Measurements from ENCODE around the gene PCDH12.

The PCDH12 gene

GRCh38 chr5:141966275-141966962 is 8.4 kb upstream of the PCDH12 start:
- DNase-seq, result no peak

DNA sequence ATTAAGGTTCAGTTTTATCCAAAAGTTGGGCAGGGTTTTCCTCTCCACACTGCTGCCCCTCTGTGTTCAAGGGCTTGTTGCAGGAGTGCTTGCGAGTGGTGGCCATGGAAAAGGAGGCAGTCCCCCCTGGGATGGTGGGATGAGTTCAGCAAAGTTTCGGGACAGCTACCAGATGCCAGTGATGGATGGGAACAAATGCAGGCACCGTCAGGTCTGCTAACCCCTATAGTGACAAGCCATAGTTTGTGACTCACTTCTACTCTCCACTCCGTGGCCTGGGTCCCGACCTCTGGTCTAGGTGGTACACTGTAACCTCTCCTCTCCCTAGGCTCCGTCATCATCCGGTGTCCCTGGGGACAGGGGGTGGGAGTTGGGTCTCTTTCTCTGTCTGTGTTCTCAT is 7.1 kb upstream of the PCDH12 start:
- DNase-seq, result peak; percentile 54

GRCh38 chr5:141963701-141964100 is 5.7 kb upstream of the PCDH12 start:
- no peak for DNase-seq

GRCh38 chr5:141961466-141961865 is 3.5 kb upstream of the PCDH12 start:
- no peak for DNase-seq

- DNase-seq, result peak; percentile 92
Observed at GRCh38 chr5:141960449-141961323, 2.7 kb upstream of the PCDH12 start.

- no peak for DNase-seq
Observed at GRCh38 chr5:141960018-141960417, 2.0 kb upstream of the PCDH12 start.

GRCh38 chr5:141958546-141959172 is 657 bp upstream of the PCDH12 start:
- no peak for DNase-seq

DNA sequence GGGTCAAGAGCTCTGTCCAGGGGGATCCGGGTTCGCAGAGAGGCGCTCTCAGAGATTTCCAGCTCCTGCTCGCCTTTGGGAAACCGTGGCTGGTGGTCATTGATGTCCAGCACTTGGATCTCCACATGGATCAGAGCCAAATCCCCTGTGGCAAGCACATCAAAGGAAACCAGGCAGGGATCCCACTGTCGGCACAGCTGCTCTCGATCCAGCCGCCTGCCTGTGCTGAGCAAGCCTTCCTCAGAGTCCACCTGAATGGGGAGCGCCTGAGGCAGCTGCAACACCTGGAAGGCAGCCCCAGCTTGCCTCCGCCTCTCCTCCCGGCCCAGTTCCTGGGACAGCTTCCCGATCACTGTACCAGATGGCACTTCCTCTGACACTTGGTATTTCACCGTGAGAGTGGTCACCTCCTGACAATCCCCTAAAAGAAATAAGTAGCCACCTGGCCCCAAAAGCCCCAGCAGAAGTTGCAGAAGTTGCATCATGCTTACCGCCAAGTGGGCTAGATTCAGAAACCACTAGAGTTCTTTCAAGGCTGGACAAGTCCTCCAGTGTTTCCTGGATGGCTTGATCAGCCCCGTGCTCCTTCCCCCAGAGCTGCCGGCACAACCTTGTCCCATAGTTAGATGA is 520 bp downstream of the PCDH12 start:
- no peak for DNase-seq

GRCh38 chr5:141954194-141954593 is 3.8 kb downstream of the PCDH12 start:
- no peak for DNase-seq

DNA sequence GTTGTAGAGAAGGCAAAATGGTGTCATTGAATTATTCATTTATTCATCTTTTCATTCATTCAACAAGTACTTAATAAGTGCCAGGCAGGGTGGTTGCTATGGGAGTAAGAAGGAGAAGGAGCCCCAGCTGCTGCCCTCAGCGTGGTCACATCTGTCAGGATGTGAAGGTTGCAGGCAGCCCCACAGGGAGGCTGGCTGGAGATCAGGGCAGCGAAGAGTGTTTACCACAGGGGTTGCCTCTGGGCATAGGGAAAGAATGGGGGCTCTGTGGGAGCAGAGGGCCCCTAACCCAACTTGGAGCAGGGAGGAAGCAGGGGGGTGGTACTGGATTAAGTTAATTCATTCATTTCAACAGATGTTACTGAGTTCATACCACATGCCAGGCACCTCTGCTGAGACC is 6.0 kb downstream of the PCDH12 start:
- no peak for DNase-seq

DNA sequence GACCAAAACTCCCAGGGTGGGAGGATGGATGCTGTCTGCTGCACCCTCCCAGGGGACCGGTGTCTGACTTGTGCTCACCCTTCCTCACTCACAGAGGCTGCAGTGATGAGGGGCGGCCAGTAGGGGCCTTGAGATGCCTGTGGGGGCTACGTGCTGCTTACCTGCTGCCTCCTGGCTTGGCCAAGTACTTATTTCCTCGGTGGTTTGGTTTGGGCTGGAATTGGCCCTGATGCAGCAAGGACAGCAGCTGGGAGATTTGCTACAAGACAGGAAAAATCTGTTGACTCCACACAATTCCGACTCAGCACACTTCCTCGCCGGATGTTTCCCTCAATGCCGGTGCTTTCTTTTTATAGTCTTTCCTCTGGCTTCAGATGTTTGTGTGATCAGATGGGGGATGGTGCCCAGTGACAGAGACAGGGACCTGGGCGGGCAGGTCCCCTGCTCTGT is 6.6 kb downstream of the PCDH12 start:
- peak; percentile 84 for DNase-seq

DNA sequence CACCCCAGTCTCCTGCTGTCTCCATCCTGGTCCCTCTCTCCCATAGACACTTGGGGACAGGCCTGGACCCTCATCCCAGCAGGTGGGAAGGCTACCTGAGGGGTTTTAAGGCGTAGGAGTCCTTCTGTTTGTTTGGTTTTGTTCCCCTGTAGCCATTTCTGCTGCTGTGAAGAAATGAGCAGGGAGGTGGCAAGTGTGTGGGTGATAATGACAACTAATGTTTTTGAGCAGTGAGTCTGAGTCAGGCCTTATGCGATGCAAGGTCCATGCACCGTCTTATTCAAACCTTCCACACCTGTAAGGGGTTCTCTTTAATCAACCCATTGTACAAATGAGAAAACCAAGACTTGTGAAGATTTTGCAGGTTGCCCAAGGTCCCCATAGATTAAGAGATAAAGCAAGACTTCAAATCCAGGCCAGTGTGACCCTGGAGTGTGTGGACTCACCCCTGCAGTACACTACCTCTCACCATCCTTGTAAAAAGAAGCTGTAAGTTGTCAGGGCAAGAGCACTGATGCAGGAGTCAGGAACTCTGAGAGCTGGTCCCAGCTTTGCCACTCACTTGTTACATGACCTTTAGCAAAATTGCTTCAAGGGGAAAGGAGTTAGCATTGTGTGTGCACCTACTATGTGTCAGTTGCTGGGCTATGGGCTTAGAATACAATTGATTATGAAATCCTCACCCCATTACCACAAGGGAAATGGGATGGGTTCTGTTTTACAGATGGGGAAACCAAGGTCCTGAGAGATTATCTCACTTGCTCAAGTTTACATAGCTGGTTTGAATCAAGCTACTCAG is 7.6 kb downstream of the PCDH12 start:
- no peak for DNase-seq

DNA sequence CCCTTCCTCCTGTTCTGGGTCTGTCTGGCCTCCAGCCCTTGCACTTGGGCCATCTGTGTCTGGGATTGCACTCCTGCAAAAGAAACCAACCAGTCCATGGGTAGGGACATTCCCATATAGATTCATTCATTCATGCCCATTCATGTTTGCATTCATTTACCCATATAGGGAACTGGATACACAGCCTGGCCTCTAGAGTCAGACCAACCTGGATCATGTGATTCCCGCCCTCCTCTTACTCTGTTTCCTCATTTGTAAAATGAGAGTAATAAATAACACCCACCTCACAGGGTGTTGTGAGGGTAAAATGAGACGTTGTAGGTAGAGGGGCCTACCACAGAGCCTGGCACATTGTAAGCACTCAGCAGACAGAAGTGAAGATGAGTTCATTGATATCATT is 8.5 kb downstream of the PCDH12 start:
- no peak for DNase-seq

- DNase-seq, result no peak
Observed at GRCh38 chr5:141948812-141949211, 9.2 kb downstream of the PCDH12 start.

DNA sequence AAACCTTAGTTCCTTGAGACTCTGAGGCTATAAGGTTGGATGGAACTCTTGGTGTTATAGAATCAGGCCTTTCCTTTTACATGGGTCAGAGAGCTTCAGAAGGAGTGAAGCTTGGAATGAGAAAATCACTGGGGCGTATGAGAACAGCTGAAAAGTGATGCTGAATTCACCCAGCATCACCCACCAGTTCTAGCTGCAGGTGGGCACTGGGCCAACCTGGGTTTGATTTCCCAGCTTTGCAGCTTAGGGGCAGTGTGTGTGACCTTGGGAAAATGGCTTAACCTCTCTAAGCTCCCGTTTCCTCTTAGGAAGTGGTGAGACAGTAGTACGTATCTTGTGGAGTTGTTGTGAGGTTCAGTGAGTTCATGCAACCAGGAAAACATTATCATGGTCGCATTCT is 10.7 kb downstream of the PCDH12 start:
- DNase-seq, result no peak

DNA sequence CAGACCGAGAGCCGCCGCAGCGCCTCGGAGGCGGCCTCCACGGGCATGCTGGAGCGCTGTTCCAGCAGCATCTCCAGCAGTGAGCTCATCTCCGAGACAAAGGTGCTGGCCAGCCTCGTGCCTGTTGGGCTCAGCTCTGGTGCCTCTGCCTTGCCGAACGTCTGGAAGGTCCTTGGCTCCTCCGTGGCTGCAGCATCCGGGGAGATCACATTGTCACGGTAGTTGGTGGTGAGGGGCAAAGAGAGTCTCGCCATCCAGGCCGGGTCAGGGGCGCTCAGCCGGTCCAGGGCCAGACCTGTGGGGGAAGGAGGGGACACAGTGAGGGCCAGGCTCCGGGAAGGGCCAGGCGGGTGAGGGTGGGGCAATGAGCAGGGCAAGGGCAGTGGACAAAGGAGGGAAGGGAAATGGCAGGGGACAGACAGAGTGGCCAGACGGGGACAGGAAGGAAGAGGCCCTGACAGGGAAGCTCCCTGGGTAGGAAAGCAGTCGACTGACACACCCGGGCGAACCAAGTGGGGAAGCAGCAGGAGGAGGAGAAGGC is 12.4 kb downstream of the PCDH12 start:
- DNase-seq, result peak; percentile 67

GRCh38 chr5:141944076-141944475 is 13.9 kb downstream of the PCDH12 start:
- no peak for DNase-seq

DNA sequence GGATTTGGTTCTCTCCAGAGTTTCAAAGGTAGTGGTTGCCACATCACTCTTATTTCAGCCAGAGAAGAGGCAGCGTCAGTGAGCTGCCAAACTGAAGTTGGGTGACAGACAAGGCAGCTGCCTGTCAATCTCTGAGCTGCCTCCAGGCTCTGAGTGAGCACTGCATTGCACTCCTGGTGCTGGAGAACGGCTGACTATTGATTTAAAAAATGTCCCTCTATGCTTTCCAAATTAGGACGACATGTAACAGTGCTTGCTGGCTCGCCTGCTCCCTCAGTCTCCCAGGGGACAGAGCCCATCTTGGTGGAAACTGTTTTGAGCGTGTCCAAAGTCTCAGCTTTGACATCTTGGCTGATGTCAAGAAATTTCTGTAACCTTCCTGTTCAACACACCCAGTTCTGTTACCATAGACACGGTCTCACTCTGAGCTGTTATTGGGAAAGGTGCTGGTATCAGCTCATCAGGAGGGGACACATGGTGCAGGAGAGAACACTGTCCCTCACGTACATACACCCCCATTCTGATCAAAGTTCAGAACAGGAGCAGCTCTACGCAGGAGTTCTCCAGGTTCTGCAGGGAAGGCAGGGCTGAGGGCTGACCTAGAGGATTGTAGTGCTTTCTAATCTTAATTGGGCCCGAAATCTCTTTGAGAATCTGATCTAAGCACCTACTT is 15.7 kb downstream of the PCDH12 start:
- DNase-seq, result no peak

- no peak for DNase-seq
Observed at GRCh38 chr5:141941779-141942178, 16.2 kb downstream of the PCDH12 start.

- no peak for DNase-seq
Observed at GRCh38 chr5:141941307-141941706, 16.7 kb downstream of the PCDH12 start.

DNA sequence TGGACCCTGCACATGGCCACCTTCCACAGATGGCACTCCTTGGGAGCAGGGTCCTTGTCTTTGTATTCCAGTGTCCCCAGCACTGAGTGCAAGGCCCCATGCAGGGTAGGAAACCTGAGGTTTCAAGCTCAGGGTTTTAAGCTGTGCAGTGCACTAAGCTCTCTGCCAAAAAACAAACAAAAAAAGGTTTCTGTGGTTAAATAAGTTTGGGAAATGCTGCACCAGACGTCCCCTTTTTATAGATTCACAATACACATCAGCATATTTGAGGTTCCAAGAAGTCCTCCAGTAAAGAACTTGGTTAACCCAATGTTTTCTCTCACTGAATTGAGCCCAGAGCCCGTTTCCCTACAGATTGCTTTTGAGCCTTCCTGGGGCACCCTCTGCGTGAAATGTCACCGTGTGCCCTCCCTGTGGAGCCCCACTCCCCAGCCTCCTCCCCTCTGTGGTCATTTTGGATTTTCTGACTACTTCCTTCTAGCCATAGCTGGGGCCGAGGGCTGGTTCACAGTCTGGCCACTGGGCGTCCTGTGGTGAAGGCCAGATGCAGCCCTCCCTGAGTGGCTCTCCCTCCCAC is 17.2 kb downstream of the PCDH12 start:
- DNase-seq, result no peak

All from islet precursor cell (in vitro differentiated cells).